IMR-90 (cell line): Measurements from ENCODE around the gene DONSON.
"Not testable (repeated sequence)": the region's sequence is repeated elsewhere in the genome, so short reads cannot be mapped to it uniquely, and the experiment has no call there.

Source experiments
- BHLHE40 ChIP-seq: fragments of 150-350 bp; IDR thresholded peaks from 2 replicates; pipeline ENCODE4 v1.6.1; 2016; ENCODE audit warnings: mild to moderate bottlenecking, low read depth, low read length
- MAFK ChIP-seq: IDR thresholded peaks from 2 replicates; pipeline ENCODE4 v1.6.1; 2012; ENCODE audit warnings: low read depth, low read length, improper control_type of control experiment
- MAZ ChIP-seq: IDR thresholded peaks from 2 replicates; pipeline ENCODE4 v1.6.1; 2012; ENCODE audit warnings: low read depth, mild to moderate bottlenecking, low read length, improper control_type of control experiment, moderate library complexity, borderline replicate concordance
- MXI1 ChIP-seq: IDR thresholded peaks from 2 replicates; pipeline ENCODE4 v1.6.1; 2012; ENCODE audit warnings: low read depth, mild to moderate bottlenecking, low read length, moderate library complexity, borderline replicate concordance
- POLR2A ChIP-seq: IDR thresholded peaks from 2 replicates; pipeline ENCODE4 v1.6.1; 2012; ENCODE audit warnings: mild to moderate bottlenecking, low read depth, low read length
- RAD21 ChIP-seq: IDR thresholded peaks from 2 replicates; pipeline ENCODE4 v1.6.1; 2012; ENCODE audit warnings: low read length, improper control_type of control experiment
- RCOR1 ChIP-seq: IDR thresholded peaks from 2 replicates; pipeline ENCODE4 v1.6.1; 2012; ENCODE audit warnings: mild to moderate bottlenecking, low read length, improper control_type of control experiment; ENCODE audit not compliant: insufficient replicate concordance
- RFX5 ChIP-seq: IDR thresholded peaks from 2 replicates; pipeline ENCODE4 v1.8.0; 2012; ENCODE audit warnings: low read depth, mild to moderate bottlenecking, low read length, moderate library complexity
- SMC3 ChIP-seq: fragments of 150-350 bp; IDR thresholded peaks from 2 replicates; pipeline ENCODE4 v1.6.1; 2016; ENCODE audit warnings: low read depth, mild to moderate bottlenecking, antibody characterized with exemption, low read length, moderate library complexity
- TF ChIP-seq, protein P1 (sequence below): conservative IDR thresholded peaks from 2 replicates; pipeline ENCODE4 v1.5.1; 2012; ENCODE audit warnings: mild to moderate bottlenecking, low read depth, low read length, improper control_type of control experiment
- TF ChIP-seq, protein P2 (sequence below): fragments of 150-350 bp; IDR thresholded peaks from 2 replicates; pipeline ENCODE4 v1.6.1; 2017; ENCODE audit warnings: mild to moderate bottlenecking, antibody characterized with exemption, low read length, low read depth

GRCh38 chr21:33576741-33577141 is 11.7 kb downstream of the DONSON start:
- TF ChIP-seq, protein P1, sequence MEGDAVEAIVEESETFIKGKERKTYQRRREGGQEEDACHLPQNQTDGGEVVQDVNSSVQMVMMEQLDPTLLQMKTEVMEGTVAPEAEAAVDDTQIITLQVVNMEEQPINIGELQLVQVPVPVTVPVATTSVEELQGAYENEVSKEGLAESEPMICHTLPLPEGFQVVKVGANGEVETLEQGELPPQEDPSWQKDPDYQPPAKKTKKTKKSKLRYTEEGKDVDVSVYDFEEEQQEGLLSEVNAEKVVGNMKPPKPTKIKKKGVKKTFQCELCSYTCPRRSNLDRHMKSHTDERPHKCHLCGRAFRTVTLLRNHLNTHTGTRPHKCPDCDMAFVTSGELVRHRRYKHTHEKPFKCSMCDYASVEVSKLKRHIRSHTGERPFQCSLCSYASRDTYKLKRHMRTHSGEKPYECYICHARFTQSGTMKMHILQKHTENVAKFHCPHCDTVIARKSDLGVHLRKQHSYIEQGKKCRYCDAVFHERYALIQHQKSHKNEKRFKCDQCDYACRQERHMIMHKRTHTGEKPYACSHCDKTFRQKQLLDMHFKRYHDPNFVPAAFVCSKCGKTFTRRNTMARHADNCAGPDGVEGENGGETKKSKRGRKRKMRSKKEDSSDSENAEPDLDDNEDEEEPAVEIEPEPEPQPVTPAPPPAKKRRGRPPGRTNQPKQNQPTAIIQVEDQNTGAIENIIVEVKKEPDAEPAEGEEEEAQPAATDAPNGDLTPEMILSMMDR, result not testable (repeated sequence)
- TF ChIP-seq RAD21, POLR2A, RFX5, MXI1, MAFK, BHLHE40, SMC3, MAZ, RCOR1: not testable (repeated sequence)
- TF ChIP-seq, protein P2, sequence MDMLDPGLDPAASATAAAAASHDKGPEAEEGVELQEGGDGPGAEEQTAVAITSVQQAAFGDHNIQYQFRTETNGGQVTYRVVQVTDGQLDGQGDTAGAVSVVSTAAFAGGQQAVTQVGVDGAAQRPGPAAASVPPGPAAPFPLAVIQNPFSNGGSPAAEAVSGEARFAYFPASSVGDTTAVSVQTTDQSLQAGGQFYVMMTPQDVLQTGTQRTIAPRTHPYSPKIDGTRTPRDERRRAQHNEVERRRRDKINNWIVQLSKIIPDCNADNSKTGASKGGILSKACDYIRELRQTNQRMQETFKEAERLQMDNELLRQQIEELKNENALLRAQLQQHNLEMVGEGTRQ, result not testable (repeated sequence)
